SK-N-MC (cell line): ENCODE measurements around the gene SPAG17.

Source experiments
- EZH2 ChIP-seq: fragments of 200-600 bp; sonication (generic); IDR thresholded peaks from one replicate; pipeline ENCODE4 v1.6.1; 2017; ENCODE audit warnings: antibody characterized with exemption
- FOXP2 ChIP-seq: optimal IDR thresholded peaks from 2 replicates; pipeline ENCODE3; 2011; ENCODE audit warnings: mild to moderate bottlenecking, moderate library complexity; ENCODE audit not compliant: insufficient read depth; ENCODE audit errors: extremely low read length, control extremely low read depth
- POLR2AphosphoS5 ChIP-seq: IDR thresholded peaks from 2 replicates; pipeline ENCODE4 v1.6.1; 2012; ENCODE audit warnings: mild to moderate bottlenecking, low read depth, low read length, borderline replicate concordance

GRCh38 chr1:118204648-118205047, 19.6 kb upstream of the SPAG17 start:
- TF ChIP-seq EZH2 = no peak
- TF ChIP-seq POLR2AphosphoS5 = no peak
- TF ChIP-seq FOXP2 = no peak
